GM12891 (cell line): ENCODE results near the gene LRP1B.

Experiments used
- POLR2A ChIP-seq: IDR thresholded peaks from 2 replicates; pipeline ENCODE4 v1.6.1; 2011; ENCODE audit warnings: low read depth, low read length, control low read depth
- POLR2AphosphoS5 ChIP-seq: IDR thresholded peaks from 2 replicates; pipeline ENCODE4 v1.6.1; 2011; ENCODE audit warnings: low read depth, low read length, control low read depth
- POU2F2 ChIP-seq: IDR thresholded peaks from 2 replicates; pipeline ENCODE4 v1.6.1; 2011; ENCODE audit warnings: low read depth, mild to moderate bottlenecking, control low read depth, low read length, moderate library complexity
- SPI1 ChIP-seq: IDR thresholded peaks from 2 replicates; pipeline ENCODE4 v1.6.1; 2011; ENCODE audit warnings: low read depth, low read length, control low read depth
- TAF1 ChIP-seq: IDR thresholded peaks from 2 replicates; pipeline ENCODE4 v1.6.1; 2011; ENCODE audit warnings: low read depth, low read length, control low read depth

- TF ChIP-seq POLR2AphosphoS5 (no peak), TAF1 (no peak), POLR2A (no peak), POU2F2 (no peak), SPI1 (no peak)
Observed at GRCh38 chr2:140895378-140895777, 1235.4 kb downstream of the LRP1B start.
